ENCODE measurements around the gene SRGAP3.

The SRGAP3 gene

DNA sequence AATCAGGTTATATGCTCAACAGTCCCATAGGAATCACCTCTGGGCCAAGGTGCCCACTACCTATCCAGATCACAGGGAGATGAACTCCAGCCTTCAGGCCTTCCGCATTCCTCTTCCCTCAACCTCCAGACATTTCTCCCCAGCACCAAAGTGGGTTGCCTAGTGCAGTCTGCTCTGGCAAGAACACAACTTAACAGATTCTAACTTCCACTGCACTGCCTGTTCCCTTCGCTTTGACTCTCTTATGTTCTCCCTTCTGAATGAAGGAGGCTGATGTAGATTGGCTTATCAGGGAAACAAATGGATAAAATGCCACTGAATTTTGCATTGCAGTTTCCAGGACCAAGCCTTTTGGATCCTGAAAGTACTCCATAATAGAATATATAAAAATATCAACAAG, 106.3 kb downstream of the SRGAP3 start:
- DNase-seq (ENCODE audit: low read depth), result no peak

- peak; percentile 5 for DNase-seq (ENCODE audit: low read depth)
Observed at GRCh38 chr3:9142362-9142761, 107.1 kb downstream of the SRGAP3 start.

DNA sequence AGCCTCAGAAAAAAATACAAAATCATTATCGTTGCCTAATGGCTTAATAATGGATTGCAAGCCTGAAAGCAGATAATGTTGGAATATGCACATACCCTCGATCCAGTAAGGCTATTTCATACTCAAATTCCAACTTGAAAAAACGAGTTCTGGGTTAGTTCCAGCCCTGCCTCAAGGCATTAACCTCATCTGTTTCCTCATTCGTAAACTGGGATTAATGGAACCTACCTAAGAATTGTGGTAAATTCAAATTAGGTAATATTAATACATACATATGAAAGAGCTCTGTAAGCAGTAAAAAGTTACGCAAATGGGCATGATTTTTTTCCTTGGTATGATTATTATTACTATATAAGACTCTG, 107.5 kb downstream of the SRGAP3 start:
- no peak for DNase-seq (ENCODE audit: low read depth)

GRCh38 chr3:9139366-9139765, 110.1 kb downstream of the SRGAP3 start:
- no peak for DNase-seq (ENCODE audit: low read depth)

GRCh38 chr3:9137676-9138075, 111.8 kb downstream of the SRGAP3 start:
- DNase-seq (ENCODE audit: low read depth), result no peak

DNA sequence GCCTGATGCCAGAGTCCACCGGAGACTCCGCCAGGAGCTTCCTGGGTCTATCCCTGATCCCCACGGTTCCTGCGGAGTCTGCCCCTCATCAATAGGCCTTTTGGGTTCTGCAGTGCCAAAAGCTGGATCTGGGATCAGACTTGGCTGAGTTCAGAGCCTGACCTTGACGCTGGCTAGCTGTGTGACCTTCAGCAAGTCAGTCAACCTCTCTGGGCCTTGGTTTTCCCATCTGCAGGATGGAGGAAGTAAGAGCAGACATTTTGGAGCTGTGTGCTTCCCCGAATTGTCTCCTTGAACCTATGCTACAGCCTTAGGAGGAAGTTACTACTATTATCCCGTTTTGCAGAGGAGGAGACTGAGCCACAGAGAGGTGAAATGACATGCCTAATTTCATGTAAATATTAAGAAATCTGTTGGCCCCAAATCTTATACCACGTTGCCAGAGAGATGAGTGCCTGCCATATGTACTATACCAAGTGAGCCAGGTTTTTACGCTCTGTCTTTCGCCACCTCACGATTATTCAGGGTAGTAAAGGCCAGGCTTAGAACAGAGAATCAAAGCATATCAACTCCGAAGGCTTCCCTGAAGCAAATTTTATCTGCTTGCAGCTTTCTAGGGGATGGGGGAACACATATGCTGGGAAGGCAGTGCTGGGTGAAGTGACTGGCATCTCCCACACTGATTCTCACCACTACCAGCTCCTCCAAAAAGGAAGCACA, 112.5 kb downstream of the SRGAP3 start:
- DNase-seq (ENCODE audit: low read depth), result no peak

DNA sequence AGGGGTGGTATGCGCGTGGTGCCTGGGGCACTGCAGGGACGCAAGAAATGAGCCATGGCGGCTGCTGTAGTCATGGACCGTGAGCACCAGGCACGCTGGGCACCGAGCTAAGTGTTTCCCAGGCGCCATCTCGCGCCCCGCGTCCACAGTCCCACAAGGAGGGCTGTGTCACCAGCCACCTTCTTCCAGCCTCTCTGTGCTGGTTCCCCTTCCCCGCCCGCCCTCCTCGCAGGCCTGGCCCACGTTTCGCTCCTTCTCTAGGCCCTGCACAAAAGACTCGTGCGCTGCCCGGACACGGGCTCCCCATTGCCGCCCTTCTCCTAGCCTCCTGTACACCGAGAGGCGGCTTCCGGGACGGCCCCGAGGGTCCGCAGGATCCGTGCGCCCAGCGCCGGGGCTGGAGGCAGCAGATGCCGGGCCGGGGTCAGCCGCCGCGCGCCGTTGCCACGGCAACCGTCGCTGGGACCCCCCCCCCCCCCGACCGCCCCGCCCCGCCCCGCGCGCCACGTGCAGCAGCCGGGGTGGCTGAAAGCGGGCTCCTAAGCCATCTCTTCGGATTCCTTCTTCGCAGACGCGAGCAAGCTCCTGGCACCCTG, 113.4 kb downstream of the SRGAP3 start:
- no peak for DNase-seq (ENCODE audit: low read depth)

- no peak for DNase-seq (ENCODE audit: low read depth)
Observed at GRCh38 chr3:9135526-9135925, 113.9 kb downstream of the SRGAP3 start.

DNA sequence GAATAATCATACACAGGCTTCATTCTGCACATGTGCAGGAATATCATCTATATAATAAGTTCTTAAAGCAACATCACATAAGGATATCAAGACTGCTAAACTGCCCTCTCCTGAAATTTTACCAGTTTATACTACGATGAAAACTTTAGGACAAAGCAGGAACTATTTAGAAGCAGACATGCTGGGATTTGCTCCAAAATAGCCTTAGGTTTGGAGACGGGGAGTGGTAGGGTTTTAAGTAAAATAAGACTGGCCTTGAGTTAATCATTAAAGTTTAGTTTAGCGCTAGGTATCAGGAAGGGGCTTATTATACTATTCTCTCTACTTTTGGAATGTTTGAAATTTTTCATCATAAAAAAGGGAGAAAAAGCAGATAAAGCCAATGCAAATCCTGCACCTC, 115.8 kb downstream of the SRGAP3 start:
- no peak for DNase-seq (ENCODE audit: low read depth)

GRCh38 chr3:9130345-9131305, 118.8 kb downstream of the SRGAP3 start:
- no peak for DNase-seq (ENCODE audit: low read depth)

DNA sequence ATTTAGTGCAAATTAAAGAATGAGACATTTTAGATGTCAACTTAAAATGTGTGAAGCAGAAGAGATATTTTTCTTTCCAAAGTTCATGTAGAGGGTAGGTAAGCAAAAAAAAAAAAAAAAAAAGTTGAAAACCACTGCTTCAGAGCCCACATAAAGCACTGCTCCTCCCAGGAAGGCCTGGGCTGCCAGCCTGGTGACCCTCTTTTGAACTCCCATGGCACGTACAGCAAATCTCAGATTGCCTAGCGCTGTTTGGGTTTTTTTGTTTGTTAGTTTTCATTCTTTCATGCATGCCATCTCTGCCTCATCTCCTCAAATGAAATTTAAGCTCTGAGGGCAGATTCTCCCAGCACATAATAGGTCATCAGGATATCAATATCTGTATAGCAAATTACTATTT, 120.1 kb downstream of the SRGAP3 start:
- no peak for DNase-seq (ENCODE audit: low read depth)

GRCh38 chr3:9125278-9125951, 124.0 kb downstream of the SRGAP3 start:
- DNase-seq (ENCODE audit: low read depth), result no peak

DNA sequence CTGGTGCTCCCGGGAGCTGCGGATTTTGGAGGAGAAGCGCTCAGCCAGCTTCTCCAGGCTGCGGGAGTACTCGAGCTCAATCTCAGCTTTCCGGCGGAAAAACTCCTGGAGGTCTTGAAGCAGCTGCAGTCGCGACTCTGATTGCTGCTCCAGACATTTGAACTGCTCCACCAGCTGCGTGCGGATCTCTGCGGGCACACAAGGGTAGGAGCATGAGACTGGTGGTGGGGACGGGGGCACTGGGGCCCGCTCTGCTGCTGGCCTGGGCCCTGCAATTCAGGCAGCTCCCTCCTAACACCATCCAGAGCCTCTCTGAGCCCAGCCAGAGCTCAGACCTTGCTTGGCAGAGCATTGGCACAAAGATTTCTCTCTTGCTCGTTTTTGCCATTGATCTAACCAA, 124.7 kb downstream of the SRGAP3 start:
- no peak for DNase-seq (ENCODE audit: low read depth)

GRCh38 chr3:9123840-9124239, 125.6 kb downstream of the SRGAP3 start:
- DNase-seq (ENCODE audit: low read depth), result no peak

DNA sequence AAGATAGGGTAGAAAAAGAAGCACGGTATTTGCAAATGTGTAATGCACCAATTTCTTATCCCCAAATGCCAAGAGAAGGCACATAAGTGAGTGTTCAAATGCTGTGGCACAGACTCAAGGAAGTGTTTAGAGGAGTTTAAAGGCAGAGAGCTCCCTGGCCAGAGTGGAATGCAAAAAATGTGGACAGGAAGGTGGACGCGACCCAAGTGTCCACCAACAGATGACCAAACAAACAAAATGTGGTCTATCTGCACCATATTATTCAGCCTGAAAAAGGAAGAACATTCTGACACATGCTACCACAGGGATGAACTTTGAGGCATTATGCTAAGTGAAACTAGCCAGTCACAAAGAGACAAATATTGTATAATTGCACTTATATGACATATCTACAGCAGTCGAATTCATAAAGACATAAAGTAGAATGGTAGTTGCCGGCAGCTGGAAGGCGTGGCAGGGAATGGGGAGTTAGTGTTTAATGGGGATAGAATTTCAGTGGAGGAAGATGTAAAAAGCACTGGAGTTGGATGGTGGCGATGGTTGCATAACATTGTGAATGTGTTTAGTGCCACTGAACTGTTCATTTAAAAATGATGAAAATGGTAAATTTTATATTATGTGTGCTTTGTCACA, 126.6 kb downstream of the SRGAP3 start:
- DNase-seq (ENCODE audit: low read depth), result no peak

DNA sequence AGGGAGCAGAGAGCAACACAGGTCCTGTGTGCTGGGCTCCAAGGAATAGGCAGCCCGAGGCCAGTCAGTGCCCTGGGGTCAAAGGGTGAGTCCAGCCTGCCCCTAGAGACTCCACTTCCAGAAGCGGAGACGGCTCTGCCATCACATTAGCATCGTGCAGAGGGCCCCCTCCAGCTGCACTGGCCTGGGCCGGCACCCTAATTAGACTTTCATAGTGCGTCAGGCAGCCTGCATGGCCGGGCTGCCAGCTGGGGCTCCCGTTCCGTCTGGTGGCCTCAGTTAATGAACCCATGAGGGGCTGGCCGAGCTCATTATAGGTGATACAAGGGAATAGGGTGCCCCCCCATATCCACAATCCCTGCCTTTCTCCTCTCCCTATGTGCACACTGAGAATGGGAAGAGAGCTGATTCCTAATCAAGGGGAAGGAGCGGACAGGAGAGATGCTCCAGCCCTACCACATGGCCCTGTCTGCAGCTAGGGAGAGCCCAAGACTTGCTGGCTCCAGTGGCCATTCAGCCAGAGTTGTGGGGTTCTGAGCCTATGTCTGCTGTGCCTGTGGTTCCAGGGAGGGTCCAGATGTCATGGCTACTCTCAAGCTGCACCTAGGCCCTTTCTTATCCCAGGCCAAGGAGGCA, 128.0 kb downstream of the SRGAP3 start:
- no peak for DNase-seq (ENCODE audit: low read depth)

DNA sequence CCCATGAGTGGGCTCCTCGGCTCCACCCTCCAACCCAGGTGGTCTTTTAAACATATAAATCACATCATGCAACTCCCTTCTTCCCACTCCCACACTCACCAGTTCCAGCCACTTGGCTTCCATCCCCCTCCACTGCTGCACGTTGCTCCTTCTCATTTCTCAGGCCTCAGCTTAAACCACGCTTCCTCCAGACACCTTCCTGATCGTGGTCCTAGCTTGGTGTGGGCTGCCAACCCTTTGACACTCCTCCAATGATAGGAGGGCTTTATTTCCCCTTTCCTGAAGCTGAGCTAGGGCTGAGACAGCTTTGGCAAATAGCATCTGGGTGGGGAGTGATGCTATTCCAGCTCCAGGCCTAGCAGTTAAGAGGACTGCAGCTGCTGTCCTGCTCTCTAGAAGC, 130.1 kb downstream of the SRGAP3 start:
- no peak for DNase-seq (ENCODE audit: low read depth)

- DNase-seq (ENCODE audit: low read depth), result no peak
Observed at GRCh38 chr3:9118222-9118621, 131.2 kb downstream of the SRGAP3 start.

GRCh38 chr3:9117220-9117619, 132.2 kb downstream of the SRGAP3 start:
- DNase-seq (ENCODE audit: low read depth), result no peak

- no peak for DNase-seq (ENCODE audit: low read depth)
Observed at GRCh38 chr3:9116336-9116735, 133.1 kb downstream of the SRGAP3 start.

- DNase-seq (ENCODE audit: low read depth), result no peak
Observed at GRCh38 chr3:9115336-9115735, 134.1 kb downstream of the SRGAP3 start.

Data from iris pigment epithelial cell (primary cell).